Left lung (tissue), 10 donors: ENCODE results near the gene KRTAP4-4. TPM values are rescaled to one million over a fixed set of nuclear protein-coding genes. Genes with fewer than 3 reads are reported as not detected.
A peak's percentile ranks its signal among the peaks of the same experiment; 100 is the strongest.

Experiments used
- ATAC-seq: fragments of 200-7000 bp; cut with Tn5 transposase; one replicate; pipeline ENCODE4 v1.9.1; 2020; ENCODE audit warnings: moderate library complexity
- DNase-seq, 4 donors: peaks; one replicate each; pipeline ENCODE4 v3.0.0-alpha.2; 2013 to 2020
- H3K27ac ChIP-seq, 2 donors: fragments of 200-600 bp; sonication (generic) in 1 of 2; one replicate each; pipeline versions ENCODE4 v1.5.0 to v1.8.0; 2020 to 2021
- H3K27me3 ChIP-seq, 2 donors: fragments of 200-600 bp; sonication (generic) in 1 of 2; one replicate each; pipeline versions ENCODE4 v1.5.0 to v1.8.0; 2020 to 2021
- H3K36me3 ChIP-seq, 2 donors: fragments of 200-600 bp; sonication (generic) in 1 of 2; one replicate each; pipeline versions ENCODE4 v1.5.0 to v1.8.0; 2020 to 2021
- H3K4me1 ChIP-seq, 2 donors: fragments of 200-600 bp; one replicate each; pipeline ENCODE4 v1.8.0; 2021
- H3K4me3 ChIP-seq, 2 donors: fragments of 200-600 bp; sonication (generic) in 1 of 2; one replicate each; pipeline versions ENCODE4 v1.5.0 to v1.8.0; 2020 to 2021; ENCODE audit warnings: mild to moderate bottlenecking in 1 of 2
- H3K9me3 ChIP-seq, 2 donors: fragments of 200-600 bp; sonication (generic) in 1 of 2; one replicate each; pipeline versions ENCODE4 v1.5.0 to v1.8.0; 2020 to 2021
- CTCF ChIP-seq, 2 donors: fragments of 200-600 bp; sonication (generic) in 1 of 2; IDR thresholded peaks; one replicate each; pipeline versions ENCODE4 v1.5.0 to v1.8.0; 2021; ENCODE audit warnings: antibody characterized with exemption in 2 of 2
- intact Hi-C, 2 donors: fragments of 100-400 bp; cut with DNase I; formaldehyde crosslinking; loops; one replicate each; pipeline versions ENCODE4 v1.11.2 to v1.14.2; 2022
- polyA plus RNA-seq, 6 donors: library from polyadenylated mRNA; unstranded; fragments of 120-200 nt; gene quantifications; one replicate each; pipeline ENCODE4 v1.2.1, GENCODE V29; 2013; ENCODE audit not compliant: insufficient read length in 6 of 6
- total RNA-seq, 2 donors: library from RNA; stranded (reverse); fragmentation: NEBNext Ultra II Directional; extraction: Animal tissue kit (Norgen Biotek cat#: 25700); gene quantifications; one replicate each; pipeline ENCODE4 v1.2.1, GENCODE V29; 2021
- donor health status: DM: no; HTN: yes; CAD: no.
- donor health status: DM: no; HTN: no; CAD: no.

KRTAP4-4 gene
- total and polyA plus RNA-seq, 8 donors: not detected

GRCh38 chr17:41177727-41178271 lies 17.3 kb upstream of the KRTAP4-4 start, which contains the start of gene KRTAP4-2:
Gene KRTAP4-2 (minus strand): TSS chr17:41178221. CDS start chr17:41178164, 57 bp downstream.
- Histone ChIP-seq H3K27me3 (no peaks in the 10 kb centered on the region), H3K4me3 (no peak within 1 kb of the TSS), H3K9me3 (no peaks in the 10 kb centered on the region), H3K4me1 (no peaks in the 10 kb centered on the region), H3K36me3 (no peaks in the 10 kb centered on the region), H3K27ac (no peak within 1 kb of the TSS)
- ATAC-seq (no peak), DNase-seq (peak in 1 of 4 donors; percentile 71)
- TF ChIP-seq CTCF (IDR thresholded peaks at IDR 0.05): no peak
- intact Hi-C loops: no loop called here

GRCh38 chr17:41176744-41177387 lies 16.3 kb upstream of the KRTAP4-4 start:
- H3K4me3 ChIP-seq: no peak overlapping the region
- H3K27ac ChIP-seq: no peak overlapping the region
- intact Hi-C loops: no loop called here
- no peak for DNase-seq
- no peaks in the 10 kb centered on the region for H3K36me3 ChIP-seq
- H3K4me1 ChIP-seq: no peaks in the 10 kb centered on the region
- H3K9me3 ChIP-seq: no peaks in the 10 kb centered on the region
- no peak for ATAC-seq
- no peak for TF ChIP-seq CTCF (IDR thresholded peaks at IDR 0.05)
- no peaks in the 10 kb centered on the region for H3K27me3 ChIP-seq

GRCh38 chr17:41171886-41172285 lies 11.3 kb upstream of the KRTAP4-4 start:
- Histone ChIP-seq H3K27ac (no peak overlapping the region), H3K9me3 (no peaks in the 10 kb centered on the region), H3K27me3 (no peaks in the 10 kb centered on the region), H3K4me1 (no peaks in the 10 kb centered on the region), H3K4me3 (no peak overlapping the region), H3K36me3 (no peaks in the 10 kb centered on the region)
- no peak for DNase-seq
- ATAC-seq: no peak
- TF ChIP-seq CTCF (IDR thresholded peaks at IDR 0.05): no peak
- intact Hi-C loops: no loop called here

- ATAC-seq: no peak
- H3K4me1 ChIP-seq: no peaks in the 10 kb centered on the region
- intact Hi-C loops: no loop called here
- H3K9me3 ChIP-seq: no peaks in the 10 kb centered on the region
- no peaks in the 10 kb centered on the region for H3K36me3 ChIP-seq
- no peak for TF ChIP-seq CTCF (IDR thresholded peaks at IDR 0.05)
- DNase-seq: no peak
- no peak within 1 kb of the TSS for H3K4me3 ChIP-seq
- no peaks in the 10 kb centered on the region for H3K27me3 ChIP-seq
- H3K27ac ChIP-seq: no peak within 1 kb of the TSS
Measured at GRCh38 chr17:41168121-41168520, 7.6 kb upstream of the KRTAP4-4 start, which contains the start of gene KRTAP4-3. Gene KRTAP4-3 (minus strand): TSS chr17:41168221. CDS start chr17:41168172, 49 bp downstream.

GRCh38 chr17:41167561-41167960 lies 7.0 kb upstream of the KRTAP4-4 start:
- intact Hi-C loops: no loop called here

More at GRCh38 chr17:41167561-41167960, 7.0 kb upstream of the KRTAP4-4 start:
- no peaks in the 10 kb centered on the region for H3K9me3 ChIP-seq
- H3K27ac ChIP-seq: no peak overlapping the region
- H3K4me3 ChIP-seq: no peak overlapping the region
- ATAC-seq (no peak), DNase-seq (peak in 1 of 4 donors; percentile 69)
- no peak for TF ChIP-seq CTCF (IDR thresholded peaks at IDR 0.05)
- H3K36me3 ChIP-seq: no peaks in the 10 kb centered on the region
- H3K27me3 ChIP-seq: no peaks in the 10 kb centered on the region
- no peaks in the 10 kb centered on the region for H3K4me1 ChIP-seq
